Measurements from ENCODE around the gene KIF5C.
"Not testable (repeated sequence)": the region's sequence is repeated elsewhere in the genome, so short reads cannot be mapped to it uniquely, and the experiment has no call there.

KIF5C gene

DNA sequence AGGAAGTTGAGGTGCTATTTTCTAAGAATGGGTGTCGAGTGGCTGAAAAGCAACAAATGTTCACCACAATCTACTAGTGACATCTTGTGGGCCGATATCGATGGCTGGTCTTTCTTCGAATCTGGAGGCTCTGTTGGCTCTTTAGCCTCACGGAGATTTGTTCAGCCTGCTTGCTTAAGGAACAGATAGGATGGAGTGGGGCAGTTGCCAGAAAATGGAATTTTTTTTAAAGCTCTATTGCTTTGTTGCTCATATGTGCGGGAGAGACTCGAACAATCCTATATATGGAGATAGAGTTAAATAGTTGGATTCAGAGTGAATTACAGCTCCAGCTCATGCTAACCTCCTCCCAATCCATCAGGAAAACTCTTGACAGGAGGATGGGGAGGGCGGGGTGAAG lies 92.6 kb downstream of the KIF5C start:
- DNase-seq: no peak

DNA sequence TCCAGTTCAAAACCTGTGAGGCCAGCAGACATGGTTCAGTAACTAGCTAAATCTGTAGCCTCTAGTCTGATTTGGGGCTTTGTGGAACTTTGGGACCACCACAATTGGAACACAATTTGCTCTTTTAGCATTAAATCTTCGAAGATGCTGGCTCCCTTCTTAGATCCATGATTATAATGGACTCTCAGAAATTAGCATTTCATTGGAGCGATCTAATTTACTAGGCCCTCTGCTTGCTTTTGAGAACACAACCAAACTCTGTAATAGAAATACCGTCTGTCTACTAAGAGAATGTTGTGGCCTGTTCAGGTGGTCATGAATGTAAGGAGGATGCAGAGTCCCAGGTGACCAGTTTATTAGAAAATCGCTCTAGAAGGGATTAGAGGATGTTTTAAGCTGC lies 93.3 kb downstream of the KIF5C start:
- DNase-seq: no peak

DNA sequence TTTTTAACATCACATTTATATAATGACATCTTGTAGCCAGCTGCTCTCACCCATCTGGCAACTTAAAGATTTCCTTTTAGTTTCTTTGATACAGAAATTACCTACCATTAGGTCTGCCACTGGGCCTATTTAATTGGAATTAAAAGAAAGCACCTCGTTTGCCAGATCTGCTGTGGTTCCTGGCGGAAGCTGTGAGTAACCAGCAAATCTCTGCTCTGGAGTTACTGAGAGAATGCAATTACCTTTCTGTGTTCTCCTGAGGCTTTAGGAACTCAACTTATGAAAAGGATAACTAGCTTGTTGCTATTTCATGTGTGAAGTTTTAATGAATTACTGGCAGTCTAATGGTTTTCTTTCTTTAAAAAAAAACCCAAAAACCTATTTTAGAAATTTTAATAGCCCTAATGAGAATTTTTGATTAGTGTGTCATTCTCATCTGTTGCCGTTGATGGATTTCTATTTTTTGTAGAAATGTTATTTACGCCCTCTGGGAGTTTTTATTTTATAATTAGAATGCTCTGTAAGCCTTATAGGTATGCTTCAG lies 93.8 kb downstream of the KIF5C start:
- no peak for DNase-seq

DNA sequence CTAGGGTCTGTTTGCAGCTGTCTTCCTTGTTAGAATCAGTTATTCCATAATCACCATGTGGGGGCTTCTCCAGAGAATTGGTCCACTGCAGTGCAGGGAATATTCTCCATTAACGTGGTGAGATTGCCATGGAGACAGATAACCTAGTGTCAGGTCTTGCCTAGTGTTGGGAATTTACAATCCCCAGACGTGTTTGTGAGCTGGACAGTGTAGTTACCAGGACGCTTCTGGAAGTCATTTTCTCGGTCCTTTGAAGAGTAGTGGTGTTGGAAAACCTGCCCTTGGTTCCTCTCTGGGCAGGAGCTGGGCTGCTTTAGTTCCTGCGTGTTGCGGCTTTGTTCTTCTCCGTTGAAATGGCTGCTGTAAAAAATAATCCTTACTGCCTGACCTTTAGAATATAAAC lies 94.6 kb downstream of the KIF5C start:
- no peak for DNase-seq

DNA sequence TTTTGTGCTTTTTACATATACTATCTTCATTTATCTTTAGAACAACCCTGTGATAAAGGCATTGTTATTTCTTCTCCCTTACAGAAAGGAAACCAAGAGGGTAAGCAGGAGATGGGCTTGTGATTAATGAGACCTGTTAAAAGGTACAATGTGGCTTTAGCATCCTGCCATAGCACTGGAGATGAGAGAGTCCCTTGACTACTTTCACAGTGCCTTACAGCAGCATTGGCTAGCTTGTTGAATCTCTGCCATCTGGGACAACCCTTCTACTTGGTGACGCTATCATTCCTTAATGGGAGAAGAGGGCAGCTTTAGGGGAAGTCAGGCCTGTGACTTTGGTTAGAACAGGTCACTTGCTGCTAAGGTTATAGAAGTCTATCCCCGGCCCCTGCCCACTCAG lies 95.4 kb downstream of the KIF5C start:
- DNase-seq: no peak

DNA sequence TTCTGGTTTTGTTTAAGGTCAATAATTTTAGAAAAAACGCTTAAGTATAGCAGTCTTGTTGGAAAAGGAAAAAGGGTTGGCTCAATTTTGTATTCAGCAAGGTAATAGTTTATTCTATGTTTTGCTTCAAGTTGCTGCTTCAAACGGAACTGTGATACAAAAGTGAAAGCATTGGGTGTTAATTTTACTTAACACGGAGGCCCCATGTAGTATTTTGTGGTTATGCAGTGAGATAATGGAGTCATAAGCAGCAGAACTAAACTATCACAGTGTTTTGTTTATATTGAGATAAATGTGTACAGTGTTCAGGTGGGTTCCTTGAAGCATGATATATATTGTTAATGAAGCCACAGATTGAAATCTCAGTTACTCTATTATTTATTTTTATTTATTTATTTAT lies 96.5 kb downstream of the KIF5C start:
- no peak for DNase-seq

DNA sequence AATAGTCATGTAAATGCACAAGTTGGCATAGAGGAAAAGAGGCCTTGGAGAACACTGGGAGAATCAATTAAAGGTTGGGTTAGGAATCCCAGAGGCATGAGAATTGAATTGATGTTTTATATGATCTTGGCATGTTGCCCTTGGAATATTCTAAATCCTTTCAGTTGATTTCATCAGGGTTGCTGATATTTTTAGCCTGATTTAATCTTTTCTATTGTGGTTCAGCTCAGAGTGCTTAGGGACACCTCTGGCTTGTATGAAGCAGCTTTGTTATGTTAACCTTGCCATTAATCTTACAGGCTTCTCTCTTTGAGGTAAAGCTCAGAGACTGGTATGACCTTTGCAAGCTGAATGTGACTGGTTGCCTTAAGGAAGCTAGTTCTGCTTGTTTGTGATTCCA lies 99.1 kb downstream of the KIF5C start:
- DNase-seq: no peak

DNA sequence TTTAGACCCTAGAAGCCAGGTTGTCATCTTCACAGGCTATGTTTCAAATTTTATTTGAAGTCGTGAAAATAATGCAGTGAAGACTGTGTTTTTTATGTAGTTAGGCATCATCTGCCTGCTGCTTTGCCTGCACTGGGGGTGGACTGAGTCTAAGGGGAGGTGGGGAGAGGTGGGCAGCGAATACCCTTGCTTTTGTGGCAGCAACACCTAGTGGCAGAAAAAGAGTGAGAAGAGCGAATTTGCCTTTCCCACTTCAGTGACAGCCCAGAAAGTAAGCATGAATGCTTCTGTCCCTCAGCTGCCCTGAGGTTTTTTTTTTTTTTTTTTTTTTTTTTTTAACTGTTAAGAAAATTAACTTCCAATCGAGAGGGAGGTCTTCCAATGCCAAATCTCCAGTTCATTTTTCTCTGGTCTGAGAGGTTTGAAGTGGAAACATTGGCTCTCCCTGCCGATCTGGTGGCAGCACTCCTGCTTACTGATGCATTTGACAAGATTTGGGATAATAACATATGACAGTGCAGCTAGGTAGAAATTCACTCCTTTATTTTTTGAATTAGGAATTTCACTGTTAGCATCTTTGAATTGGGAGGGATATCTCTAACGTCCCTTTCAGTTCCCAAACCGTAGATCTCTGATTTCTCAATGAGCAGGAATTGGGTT lies 103.1 kb downstream of the KIF5C start:
- no peak for DNase-seq

DNA sequence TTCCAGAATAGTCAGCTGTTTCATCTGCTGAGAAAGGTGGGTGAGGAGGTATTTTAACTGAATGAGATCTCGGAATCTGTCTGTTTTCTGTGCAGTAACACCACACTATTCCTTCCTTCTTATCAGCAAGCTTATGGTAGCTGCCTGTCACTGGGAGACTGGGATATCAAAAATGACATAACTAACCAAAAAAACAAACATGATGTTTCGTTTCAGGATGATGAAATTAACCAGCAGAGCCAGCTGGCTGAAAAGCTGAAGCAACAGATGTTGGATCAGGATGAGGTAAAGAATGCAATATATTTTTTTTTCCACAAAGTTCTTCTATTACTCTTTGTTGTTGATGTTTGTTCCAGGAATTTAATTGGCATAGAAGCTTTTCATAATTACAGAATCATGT lies 103.7 kb downstream of the KIF5C start:
- no peak for DNase-seq

DNA sequence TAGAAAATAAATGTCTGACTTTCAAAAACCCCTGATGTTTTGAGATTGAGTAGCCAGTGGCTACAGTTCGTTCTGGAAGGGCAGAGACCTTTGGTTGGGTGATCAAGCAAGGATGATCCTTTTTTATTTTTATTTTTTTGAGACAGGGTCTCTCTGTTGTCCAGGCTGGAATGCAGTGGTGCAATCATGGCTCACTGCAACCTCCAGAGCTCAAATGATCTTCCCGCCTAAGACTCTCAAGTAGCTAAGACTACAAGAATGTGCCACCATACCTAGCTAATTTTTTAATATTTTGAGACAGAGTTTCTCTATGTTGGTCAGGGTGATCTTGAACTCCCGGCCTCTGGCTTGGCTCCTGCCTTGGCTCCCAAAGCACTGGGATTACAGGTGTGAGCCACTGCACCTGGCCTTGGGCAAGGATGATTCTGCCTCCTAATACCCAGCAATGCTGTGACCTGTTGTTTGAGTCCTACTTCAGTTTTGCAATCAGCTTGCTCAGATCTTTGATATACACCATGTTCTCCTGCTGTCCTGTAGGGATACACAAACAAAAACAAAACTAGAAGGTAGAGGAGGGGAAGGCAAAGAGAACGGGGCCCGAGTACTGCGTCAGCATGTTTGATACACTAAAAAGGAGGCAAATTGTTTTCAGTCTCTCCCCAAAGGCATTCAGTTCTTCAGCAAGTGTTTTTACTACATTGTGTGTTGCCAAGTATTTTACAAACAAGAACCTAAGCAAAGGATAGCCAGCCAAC lies 104.3 kb downstream of the KIF5C start:
- DNase-seq: no peak

DNA sequence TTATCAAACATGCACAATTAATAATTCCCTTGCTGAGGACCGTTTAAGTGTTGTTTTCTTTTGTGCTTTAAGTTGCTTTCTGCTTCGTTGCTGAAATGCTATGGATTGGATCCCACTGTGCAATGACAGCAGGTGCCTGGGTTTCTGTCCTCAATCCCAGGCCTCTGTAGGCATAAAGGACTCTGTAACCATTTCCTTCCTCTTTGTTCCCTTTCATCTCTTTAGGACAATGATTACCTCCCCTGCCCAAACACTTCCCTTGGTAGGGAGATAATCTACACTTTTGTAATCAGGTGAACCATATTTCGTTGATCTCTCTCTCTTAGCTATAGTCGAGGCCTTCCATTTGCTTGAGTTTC lies 104.9 kb downstream of the KIF5C start:
- no peak for DNase-seq

DNA sequence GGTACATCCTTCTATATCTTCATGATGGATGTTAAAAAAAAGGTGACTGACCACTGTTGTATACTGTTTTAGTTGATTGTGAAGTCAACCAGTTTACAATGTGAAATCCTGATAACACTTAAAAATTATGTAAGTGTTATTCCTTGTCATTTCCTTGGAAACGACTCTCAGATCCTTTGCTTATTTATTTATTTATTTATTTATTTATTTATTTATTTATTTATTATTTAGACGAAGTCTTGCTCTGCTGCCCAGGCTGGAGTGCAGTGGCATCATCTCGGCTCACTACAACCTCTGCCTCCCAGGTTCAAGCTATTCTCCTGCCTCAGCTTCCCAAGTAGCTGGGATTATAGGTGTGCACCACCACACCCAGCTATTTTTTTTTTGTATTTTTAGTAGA lies 105.5 kb downstream of the KIF5C start:
- not testable (repeated sequence) for DNase-seq

DNA sequence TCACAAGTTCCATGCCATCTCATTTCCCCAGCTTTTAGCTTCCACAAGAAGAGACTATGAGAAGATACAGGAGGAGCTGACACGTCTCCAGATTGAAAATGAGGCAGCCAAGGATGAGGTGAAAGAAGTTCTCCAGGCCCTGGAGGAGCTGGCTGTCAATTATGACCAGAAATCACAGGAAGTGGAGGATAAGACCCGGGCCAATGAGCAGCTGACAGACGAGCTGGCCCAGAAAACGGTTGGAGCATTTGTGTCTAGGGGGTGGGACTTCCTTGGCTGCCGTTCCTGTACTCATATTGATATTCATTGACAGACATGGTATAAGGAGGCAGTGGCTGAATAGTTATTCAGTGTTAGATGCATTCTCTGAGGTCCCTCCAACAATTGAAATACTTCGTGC lies 106.3 kb downstream of the KIF5C start:
- no peak for DNase-seq

DNA sequence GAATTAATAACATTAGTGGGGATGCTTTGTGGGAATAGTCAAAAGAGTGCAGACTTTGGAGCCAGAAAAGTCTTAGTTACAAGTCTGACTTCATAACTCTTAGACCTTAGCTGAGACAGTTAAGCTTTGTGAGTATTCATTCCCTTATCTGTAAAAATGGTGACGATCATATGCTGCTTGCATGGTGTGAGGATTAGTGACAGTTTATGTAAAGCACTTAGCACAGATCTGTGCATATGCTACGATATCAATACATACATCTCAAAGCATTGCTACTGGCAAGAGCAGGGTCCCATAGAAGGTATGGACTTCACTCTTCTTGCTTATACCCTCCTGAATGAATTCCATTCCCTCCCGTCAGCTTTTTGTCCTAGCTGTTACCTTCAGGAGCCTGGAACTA lies 106.8 kb downstream of the KIF5C start:
- DNase-seq: no peak

DNA sequence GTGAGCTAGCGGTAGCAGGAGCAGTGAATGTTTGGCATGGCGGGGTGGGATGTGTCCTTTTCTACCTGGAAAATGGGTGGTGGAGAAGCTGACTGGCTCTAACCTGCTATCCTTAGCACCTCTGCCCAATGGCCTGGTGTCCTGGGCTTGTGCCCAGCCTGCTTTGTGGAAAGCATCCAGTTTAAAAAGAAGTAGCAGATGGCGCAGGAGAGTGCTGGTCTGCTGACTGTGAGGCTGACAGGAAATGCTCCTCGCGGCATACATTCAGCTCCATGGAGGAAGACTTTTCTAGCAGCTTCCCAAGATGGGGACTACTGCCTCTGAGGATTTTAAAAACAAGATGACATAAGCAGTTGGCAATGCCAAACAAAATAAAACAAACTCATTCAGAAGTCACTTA lies 107.3 kb downstream of the KIF5C start:
- DNase-seq: no peak

DNA sequence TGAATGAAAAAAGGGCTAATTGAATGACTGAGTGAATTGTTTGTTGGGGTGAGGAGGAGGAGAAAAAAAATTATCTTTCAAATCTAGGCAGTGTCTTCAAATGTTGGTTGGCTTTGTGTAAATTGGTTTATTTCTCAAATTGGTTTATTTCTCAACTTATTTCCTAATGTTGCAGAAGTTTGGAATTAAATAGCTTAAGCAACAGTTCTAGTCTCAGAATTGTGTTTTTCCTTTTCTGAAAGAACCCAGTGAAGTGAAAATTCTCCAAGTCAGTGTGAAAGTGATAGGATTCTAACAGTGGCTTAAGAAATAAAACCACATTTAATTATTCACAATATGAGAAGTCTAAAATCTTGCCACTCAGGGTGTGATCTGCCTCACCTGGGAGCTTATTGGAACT lies 108.9 kb downstream of the KIF5C start:
- no peak for DNase-seq

DNA sequence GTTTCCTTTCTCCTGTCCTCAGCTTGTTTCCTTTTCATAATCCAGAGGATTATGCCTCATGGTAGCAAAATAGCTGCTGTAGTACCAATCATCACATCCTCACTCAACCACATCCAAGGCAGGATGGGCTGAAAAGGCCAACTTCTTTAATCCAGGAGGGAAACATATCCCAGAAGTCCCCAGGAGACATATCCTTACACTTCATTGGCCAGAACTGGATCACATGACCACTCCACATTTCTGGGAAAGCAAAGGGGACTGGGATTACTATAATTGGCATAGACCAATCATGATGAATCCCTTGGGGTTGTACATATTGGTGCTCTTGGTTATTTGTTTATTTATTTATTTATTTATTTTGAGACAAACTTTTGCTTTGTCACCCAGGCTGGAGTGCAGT lies 109.4 kb downstream of the KIF5C start:
- DNase-seq: no peak

DNA sequence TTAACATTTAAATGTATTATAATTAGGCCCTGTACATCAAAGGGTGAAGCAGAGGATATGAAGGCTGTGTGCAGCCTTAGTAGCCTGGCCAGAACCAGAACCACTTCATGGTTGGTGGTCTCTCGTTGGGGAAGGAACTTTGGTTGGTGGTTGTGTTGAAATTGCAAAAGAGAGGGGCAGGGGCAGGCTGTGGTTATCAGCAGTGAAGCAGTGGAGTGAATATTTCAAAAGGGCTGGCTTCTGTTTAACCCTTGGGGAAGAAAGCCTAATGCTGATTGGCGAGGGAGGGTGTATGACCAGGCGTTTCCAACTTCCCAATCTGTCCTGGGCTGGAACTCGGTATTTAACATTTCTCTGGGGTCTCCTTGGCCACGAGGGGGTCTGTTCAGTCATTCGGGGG lies 112.3 kb downstream of the KIF5C start:
- no peak for DNase-seq

DNA sequence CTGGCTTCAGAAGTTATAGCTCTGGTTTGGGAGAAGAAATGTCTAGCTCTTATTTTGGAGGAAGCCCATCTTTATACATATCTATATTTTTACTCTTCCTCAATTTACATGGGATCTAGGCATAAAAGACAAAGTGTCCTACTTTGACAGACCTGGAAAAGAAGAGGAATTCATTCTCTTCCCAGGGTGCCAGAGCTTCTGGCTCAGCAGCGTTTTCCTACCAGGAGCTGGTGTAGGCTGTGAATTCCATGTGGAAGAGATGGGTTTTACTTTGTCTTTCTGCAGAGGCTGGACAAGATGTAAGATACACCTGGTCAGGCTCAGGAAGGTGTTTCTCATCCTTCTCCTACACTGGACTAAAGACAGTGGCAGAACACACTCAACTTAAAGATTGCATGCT lies 113.3 kb downstream of the KIF5C start:
- no peak for DNase-seq

DNA sequence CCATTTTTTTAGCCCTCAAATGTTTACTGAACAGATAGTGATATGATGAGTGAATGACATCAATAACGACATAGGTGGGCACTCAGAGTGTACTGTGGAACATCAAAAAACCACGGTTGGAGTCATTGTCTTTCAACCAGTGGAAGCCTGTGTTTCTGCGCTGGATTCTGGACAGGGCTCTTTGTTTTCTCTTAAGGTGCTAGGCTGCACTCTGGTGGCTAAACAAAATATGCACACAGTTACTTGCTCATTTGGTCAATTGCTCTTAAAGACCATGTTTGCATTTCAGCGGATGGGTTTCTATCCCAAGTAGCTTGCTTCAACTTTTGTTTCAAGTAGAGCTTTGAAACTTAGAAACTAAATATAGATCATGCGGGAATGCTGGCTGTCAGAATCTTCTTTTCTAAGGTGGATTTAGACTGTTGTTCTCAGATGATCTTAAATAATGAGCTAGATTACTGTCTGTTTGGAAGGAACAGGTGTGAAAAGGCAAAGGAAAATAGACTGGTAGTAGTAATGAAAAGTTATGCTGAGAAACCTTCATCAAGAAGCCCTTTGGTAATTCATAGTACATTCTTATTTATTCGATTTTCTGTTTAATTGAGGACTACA lies 115.0 kb downstream of the KIF5C start:
- DNase-seq: peak; percentile 23

DNA sequence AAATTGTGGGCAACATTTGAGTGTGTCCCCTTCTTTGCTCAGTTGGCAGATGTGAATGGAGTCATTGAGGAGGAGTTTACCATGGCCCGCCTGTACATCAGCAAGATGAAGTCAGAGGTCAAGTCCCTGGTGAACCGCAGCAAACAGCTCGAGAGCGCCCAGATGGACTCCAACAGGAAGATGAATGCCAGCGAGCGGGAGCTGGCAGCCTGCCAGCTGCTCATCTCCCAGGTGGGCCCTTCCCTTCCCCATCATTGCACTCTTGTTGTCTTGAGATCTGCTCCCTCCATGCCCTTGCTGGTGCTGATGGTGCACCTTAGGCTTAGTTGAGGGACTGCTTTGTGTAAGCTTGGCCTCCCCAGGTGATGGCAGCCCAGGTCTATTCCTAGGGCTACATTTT lies 115.9 kb downstream of the KIF5C start:
- no peak for DNase-seq

DNA sequence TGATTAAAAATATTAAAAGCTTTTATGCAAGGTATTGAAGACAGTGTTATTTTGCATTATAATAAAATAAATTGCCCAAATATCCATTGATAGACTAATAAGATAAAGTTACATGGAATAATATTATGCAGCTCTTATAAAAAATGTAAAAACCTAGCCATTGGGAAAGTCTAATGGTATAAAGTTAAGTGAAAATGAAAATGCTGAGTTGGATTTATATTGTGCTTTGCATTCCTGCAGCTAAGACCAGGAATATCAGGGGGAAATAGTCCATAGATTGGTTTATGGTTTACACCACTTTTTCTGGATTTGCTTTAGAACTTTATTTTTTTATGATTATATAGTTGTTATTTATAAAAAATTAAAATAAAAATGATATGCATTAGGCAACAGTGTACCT lies 117.4 kb downstream of the KIF5C start:
- no peak for DNase-seq

DNA sequence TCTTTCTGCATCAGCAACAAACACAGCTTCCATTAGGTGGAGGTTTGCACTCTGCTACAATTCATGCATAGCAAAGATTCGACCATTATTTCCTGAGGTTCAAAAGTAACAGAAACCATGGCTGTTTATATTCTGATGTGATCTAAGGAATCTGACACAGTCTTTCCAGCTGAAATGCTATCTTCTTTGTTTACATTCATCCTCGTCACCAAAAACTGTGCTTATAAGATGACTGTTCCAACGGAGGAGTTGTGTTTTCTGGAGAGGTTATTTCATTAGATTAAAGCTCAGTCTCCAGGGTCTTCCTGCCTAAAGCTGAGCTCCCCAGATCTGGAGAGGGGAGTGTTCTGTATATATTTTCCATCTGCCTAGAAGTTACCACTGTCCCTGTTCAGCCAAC lies 118.3 kb downstream of the KIF5C start:
- no peak for DNase-seq

DNA sequence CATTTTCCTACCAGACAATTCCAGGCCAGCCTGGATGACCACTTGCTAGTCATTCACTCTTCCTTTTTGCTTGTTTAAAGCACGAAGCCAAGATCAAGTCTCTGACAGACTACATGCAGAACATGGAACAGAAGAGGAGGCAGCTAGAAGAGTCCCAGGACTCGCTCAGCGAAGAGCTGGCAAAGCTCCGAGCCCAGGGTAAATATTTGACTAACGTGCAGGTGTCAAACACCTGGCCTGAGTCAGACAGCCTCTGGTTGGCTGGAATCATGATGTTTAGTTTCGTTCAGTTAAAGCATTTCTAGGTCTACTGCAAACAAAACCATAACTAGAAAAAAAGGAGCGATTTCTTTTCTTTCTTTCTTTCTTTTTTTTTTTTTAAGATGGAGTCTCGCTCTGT lies 119.3 kb downstream of the KIF5C start:
- no peak for DNase-seq
